AG04449 (cell line): ENCODE results near the gene MROH2A.
A peak's percentile ranks its signal among the peaks of the same experiment; 100 is the strongest.

ENCODE experiments used
- CTCF ChIA-PET: fragments of 350-600 bp; formaldehyde crosslinking; extraction: SDS; loops from one replicate; lab custom pipeline; 2021; ENCODE audit warnings: antibody characterized with exemption; lab: Yijun Ruan, JAX
- POLR2A ChIA-PET: fragments of 400-600, 350-600 bp; formaldehyde crosslinking; extraction: SDS; loops from one replicate; lab custom pipeline; 2020; ENCODE audit warnings: antibody characterized with exemption, inconsistent platforms; lab: Yijun Ruan, JAX
- DNase-seq: peaks from one replicate; pipeline ENCODE4 v3.0.0-alpha.2; 2010; ENCODE audit warnings: low read depth, low spot score
- H3K4me3 ChIP-seq: 2 replicates; pipeline ENCODE4 v1.5.1; 2011; ENCODE audit warnings: low read depth, mild to moderate bottlenecking, control low read depth, low read length
- TF ChIP-seq, protein P1 (sequence below): IDR thresholded peaks from one replicate; pipeline ENCODE4 v1.5.1; 2011; ENCODE audit warnings: mild to moderate bottlenecking, moderate library complexity, low read length, control low read depth, inconsistent platforms; ENCODE audit not compliant: insufficient read depth; ENCODE audit errors: missing control alignments

The MROH2A gene

DNA sequence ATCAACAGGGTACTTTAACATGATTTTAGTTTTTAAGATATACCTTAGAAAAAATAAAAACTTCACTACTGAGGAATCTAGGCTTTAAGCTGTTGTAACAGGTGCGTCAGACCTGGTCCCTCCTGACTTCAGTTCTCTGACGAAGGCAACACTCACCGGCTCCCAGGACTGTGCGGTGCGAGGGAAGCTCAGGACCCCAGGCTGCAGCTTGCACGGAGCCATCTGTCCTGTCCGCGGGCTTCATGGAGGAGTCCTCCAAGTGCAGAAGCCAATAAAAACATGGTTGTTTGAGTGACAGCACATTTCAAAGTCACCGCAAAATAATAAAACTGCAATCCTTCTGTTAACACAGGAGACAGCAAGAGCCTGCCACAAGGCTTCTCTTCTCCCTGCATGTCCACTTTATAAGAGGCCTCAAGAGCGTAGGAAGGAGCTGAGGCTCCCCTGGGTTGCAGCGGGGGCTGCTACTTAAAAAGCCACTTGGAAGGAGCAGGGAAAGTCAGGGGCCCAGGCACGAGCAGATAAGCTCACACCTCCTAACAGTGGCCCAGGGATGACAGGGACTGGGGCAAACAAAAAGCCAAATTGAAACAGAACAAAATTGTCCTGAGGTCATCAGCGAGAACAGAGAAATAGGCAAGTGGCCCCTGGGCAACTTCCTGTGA lies 71.6 kb downstream of the MROH2A start:
- CTCF ChIA-PET: interaction anchor here (0.7 kb wide), 2 partner anchors 15 to 996 kb away, joined by 3 read pairs; no protein-coding TSS in a partner anchor
- no peak for DNase-seq
- POLR2A ChIA-PET: interaction anchor here (0.6 kb wide), 1 partner anchor 12 kb away, joined by 3 read pairs; no protein-coding TSS in a partner anchor
- H3K4me3 ChIP-seq: no peak overlapping the region
- TF ChIP-seq, protein P1, sequence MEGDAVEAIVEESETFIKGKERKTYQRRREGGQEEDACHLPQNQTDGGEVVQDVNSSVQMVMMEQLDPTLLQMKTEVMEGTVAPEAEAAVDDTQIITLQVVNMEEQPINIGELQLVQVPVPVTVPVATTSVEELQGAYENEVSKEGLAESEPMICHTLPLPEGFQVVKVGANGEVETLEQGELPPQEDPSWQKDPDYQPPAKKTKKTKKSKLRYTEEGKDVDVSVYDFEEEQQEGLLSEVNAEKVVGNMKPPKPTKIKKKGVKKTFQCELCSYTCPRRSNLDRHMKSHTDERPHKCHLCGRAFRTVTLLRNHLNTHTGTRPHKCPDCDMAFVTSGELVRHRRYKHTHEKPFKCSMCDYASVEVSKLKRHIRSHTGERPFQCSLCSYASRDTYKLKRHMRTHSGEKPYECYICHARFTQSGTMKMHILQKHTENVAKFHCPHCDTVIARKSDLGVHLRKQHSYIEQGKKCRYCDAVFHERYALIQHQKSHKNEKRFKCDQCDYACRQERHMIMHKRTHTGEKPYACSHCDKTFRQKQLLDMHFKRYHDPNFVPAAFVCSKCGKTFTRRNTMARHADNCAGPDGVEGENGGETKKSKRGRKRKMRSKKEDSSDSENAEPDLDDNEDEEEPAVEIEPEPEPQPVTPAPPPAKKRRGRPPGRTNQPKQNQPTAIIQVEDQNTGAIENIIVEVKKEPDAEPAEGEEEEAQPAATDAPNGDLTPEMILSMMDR: no peak

DNA sequence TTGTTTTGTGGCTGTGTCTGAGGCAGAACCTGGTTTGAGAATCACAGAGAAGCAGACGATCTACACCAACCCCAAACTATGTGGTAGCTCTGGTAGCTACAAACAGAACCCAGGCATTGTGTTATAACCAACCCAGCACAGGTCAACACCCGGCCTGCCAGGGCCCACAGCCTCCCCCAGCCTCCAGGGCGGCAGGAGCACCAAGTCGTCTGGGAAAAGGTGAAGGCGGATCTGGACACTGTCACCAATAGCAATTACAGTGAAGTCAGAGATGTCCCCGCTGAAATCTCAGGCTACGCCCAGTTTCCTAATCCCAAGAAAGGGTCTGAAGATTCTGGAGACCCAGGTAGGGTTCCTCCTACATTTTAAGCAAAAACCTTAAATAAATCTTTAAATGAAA lies 72.6 kb downstream of the MROH2A start:
- ChIA-PET POLR2A (no interaction called here), CTCF (no interaction called here)
- TF ChIP-seq, protein P1: no peak
- DNase-seq: no peak
- H3K4me3 ChIP-seq: no peak overlapping the region

DNA sequence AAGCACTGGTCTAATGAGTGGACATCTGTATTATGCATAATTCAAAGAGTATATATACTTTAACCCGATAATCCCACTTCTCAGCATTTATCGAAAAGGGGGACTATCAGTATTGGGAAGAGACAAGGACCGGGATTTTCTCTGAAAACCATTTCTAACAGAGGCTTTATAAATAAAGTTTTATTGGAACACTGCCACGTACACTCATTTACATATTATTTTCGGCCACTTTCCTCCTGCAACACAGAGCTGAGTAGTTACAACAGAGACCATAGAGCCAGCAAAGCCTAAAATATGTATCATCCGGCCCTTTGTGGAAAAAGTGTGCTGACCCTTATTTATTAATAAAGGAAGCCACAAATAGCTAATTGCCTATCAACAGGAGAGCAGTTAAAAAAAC lies 73.0 kb downstream of the MROH2A start:
- ChIA-PET CTCF (no interaction called here), POLR2A (no interaction called here)
- H3K4me3 ChIP-seq: no peak overlapping the region
- TF ChIP-seq, protein P1: no peak
- no peak for DNase-seq

DNA sequence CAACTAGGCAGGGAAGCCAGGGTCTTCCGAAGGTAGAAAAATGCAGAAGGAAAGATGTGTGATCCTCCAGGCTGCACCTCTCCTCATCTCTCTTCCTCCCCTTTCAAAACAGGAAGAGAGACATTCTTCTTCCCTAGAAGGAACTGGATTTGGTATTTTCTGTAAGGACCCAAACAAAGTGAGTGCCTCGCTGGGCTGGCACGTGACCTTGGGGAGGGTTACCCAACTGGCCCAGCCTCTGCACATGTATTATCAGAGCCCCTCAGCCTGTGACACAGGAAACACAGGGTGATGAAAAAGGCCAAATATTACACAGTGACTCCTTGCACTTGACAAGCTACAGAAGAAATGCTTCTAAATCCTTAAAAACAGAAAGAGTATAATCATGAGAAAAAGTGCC lies 73.9 kb downstream of the MROH2A start:
- no peak overlapping the region for H3K4me3 ChIP-seq
- ChIA-PET CTCF (interaction anchor here (0.8 kb wide), 1 partner anchor 693 kb away, joined by 3 read pairs; no protein-coding TSS in a partner anchor), POLR2A (no interaction called here)
- DNase-seq: no peak
- TF ChIP-seq, protein P1: no peak

DNA sequence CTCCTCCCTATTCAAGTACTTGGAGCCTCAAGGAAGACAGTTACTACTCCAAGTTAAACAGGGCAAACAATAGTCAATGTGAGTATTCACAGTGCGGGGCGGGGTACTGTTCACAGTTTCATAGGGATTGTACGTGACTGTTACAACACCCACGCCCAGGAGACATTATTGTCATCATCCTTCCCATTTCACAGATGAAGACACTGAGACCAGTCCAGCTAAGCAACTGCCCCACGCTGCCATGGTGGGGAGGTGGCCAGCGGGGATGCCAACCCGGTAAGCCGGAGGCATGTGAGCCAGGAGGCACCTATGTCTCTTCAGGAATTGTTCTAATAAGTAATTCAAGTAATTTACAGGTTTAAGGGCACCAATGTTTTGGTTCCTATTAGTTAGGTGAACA lies 75.2 kb downstream of the MROH2A start:
- no peak for DNase-seq
- ChIA-PET POLR2A (no interaction called here), CTCF (no interaction called here)
- H3K4me3 ChIP-seq: peak overlapping the region; percentile 90
- TF ChIP-seq, protein P1: no peak

DNA sequence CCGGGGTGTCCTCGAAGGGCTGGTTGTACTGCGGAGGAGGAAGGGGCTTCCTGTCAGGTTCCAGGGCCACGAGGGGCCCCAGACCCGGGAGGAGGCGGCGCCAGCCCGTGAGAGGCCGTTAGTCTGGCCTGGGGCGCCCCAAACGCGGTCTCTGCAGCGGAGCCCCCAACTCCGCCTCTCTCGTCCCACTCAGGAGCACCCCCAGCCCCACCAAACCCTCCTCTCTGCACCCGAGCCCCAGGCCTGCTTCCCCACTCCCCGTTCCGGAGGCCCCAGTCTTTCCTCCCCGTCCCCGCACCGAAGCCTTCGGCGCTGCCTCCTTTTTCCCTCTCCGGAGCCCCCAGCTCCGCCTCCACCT lies 75.7 kb downstream of the MROH2A start:
- CTCF ChIA-PET: interaction anchor here (2.0 kb wide), 1 partner anchor 12 kb away, joined by 7 read pairs; no protein-coding TSS in a partner anchor
- no peak for DNase-seq
- TF ChIP-seq, protein P1: no peak
- peak overlapping the region; percentile 90 for H3K4me3 ChIP-seq
- POLR2A ChIA-PET: no interaction called here
